Brain pericyte (primary cell): ENCODE data around the gene SLC37A1.

ENCODE experiments used
- DNase-seq: peaks from one replicate; pipeline ENCODE4 v3.0.0-alpha.2; 2012; ENCODE audit warnings: low read depth, low spot score

The SLC37A1 gene

GRCh38 chr21:42479582-42479981, 34.1 kb upstream of the SLC37A1 start:
- DNase-seq: no peak

GRCh38 chr21:42480736-42481135, 32.9 kb upstream of the SLC37A1 start:
- DNase-seq: no peak

GRCh38 chr21:42481169-42481568, 32.5 kb upstream of the SLC37A1 start:
- DNase-seq: no peak

DNA sequence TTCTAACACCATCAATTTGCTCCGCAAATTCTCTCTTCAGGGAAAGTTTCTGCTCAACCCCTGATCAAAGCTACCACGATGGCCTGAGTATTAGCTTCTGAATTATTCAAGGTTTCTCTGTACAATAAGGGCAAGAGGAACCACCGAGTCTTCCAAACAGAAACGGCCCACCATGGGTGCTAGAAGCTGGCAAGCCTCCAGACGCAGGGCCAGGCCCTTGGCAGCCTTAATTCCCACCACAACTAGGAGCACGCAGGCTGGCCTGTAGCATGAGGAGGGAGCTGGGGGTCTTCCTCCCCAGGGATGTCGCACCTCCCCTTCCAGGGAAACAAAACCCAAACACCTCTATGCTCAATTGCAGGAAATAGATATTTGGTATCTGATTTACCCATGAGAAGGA, 28.7 kb upstream of the SLC37A1 start:
- no peak for DNase-seq

- DNase-seq: no peak
Observed at GRCh38 chr21:42486072-42486471, 27.6 kb upstream of the SLC37A1 start.

- DNase-seq: no peak
Observed at GRCh38 chr21:42486531-42486930, 27.1 kb upstream of the SLC37A1 start.

DNA sequence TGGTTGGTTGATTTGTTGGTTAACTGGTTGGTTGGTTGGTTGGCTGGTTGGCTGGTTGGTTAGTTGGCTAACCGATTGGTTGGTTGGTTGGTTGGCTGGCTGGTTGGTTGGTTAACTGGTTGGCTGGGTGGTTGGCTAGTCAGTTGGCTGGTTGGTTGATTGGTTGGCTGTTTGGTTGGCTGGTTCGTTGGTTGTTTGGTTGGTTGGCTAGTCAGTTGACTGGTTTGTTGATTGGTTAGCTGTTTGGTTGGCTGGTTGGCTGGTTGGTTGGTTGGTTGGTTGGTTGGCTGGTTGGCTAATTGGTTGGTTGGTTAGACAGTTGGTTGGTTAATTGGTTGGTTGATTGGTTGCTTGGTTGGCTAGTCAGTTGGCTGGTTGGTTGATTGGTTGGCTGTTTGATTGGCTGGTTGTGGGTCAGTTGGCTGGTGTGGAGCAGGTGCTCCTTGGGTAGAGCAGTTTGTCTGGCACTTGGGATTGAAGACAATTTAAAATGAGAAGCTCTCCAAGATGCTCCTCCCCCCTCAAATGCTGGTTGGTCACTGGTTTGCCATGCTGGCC, 24.6 kb upstream of the SLC37A1 start:
- no peak for DNase-seq

GRCh38 chr21:42489991-42490390, 23.7 kb upstream of the SLC37A1 start:
- no peak for DNase-seq

- DNase-seq: no peak
Observed at GRCh38 chr21:42490720-42491119, 22.9 kb upstream of the SLC37A1 start.

DNA sequence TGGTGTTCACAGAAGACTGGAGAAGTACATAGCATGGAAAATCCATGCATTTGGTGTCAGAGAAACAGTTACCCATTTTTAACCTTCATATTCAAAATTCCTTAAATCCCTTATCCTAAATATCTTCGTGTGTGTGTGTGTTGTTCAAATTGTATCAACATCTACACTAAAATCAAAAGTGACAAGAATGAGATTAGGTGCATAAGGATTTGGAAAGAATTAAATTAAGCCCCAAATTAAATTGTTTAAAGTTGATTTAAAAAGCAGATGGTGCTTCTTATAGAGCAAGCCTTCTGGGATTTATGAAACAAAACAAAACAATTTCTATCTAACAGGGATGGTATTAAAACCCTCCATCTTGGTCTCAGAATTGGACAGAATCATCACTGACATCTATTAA, 22.3 kb upstream of the SLC37A1 start:
- DNase-seq: no peak

DNA sequence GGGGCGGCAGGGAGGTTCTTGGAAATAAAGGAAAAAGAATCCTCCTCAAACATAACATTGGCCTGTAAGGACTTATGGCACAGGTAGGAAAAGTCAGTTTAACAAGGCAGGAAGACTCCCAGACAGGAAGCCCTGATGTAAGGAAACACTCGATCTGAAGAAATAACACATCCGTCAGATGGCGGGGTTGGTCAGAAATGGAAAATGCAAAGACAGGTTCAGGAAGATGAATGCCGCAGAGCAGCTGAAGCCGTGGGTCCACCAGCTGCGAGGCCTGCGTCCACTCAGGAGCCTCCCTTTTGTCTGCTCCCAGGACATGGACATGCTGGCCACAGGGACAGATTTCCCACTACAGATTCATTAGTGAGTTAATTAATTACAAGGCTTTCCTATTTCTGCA, 21.5 kb upstream of the SLC37A1 start:
- no peak for DNase-seq

GRCh38 chr21:42493109-42494060, 20.3 kb upstream of the SLC37A1 start:
- no peak for DNase-seq

DNA sequence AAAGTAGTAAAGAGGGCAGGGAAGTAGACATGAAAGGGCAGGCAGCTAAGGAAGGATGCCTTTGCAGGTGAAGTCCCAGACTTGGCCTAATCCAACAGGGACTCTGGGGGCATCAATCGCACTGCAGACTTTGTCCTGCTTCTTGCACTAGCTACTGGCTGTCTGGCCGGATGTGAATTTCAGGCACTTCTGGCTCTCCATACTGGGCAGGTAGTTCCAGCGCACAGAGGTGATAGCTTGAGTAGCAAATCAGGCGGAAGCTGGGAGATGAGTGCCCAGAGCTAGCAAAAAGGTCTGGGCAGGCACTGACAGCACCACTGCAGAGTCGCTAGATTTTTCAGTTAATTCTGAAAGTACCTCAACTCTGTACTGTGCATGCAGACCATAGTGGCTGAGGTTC, 18.6 kb upstream of the SLC37A1 start:
- no peak for DNase-seq

- DNase-seq: no peak
Observed at GRCh38 chr21:42495765-42496119, 17.9 kb upstream of the SLC37A1 start.

- DNase-seq: peak; percentile 95
Observed at GRCh38 chr21:42496120-42496838, 17.4 kb upstream of the SLC37A1 start, which contains the start of gene RSPH1. RSPH1 (minus strand) TSS chr21:42496224; CDS start chr21:42496186, 38 bp downstream.

DNA sequence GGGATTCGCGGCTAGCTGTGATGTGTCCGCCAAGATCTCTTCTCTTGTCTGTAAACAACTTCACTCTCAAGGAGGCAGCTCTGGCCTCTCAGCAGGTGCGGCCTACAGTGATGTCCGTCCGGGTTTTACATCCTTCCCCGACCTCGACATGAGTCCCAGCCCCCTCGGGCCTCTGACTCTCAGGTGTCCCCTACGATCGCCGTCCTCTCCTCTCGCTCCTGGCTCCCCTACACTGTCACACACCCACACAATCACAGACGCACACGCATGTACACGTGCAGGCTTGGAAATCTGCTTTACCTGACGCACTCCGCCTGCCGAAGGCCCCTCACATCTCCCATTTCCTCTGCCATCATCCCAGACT, 16.8 kb upstream of the SLC37A1 start:
- no peak for DNase-seq

DNA sequence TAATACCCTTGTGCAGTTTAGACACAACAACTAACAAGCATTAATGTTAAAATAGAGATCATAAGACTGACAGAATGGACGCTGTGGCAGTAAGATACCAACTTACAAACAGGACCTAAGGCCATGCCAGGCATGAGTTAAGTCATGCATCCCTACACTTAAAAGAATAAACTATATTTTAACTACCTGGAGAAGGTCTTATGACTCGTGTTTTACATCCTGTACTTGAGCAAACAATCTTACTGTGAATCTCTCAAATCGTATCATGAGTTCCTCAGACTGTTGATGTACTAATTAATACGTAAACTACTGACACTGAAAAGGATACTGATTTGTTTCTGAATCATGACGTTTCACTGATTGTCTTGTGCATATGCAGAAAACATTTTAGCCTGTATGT, 15.6 kb upstream of the SLC37A1 start:
- DNase-seq: no peak

GRCh38 chr21:42499444-42500112, 14.1 kb upstream of the SLC37A1 start:
- no peak for DNase-seq

DNA sequence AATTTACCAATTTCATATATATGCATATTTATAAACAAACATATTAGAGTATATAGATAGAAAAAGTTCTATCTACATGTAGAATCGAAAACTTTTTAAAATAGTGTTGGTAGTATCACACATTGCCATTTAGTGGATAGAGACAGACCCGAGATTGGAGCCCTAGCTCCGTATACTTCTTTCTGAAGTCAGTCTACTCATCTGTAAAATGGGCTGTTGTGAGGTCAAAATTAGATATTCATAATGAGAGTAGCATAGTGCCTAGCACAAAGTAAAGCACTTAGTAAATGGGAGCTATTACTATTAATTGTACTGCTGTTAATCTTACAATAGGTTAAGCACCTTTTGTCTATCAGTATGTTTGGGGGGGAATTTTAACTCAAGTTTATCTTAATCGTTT, 13.4 kb upstream of the SLC37A1 start:
- no peak for DNase-seq

GRCh38 chr21:42500736-42501135, 12.9 kb upstream of the SLC37A1 start:
- DNase-seq: no peak

DNA sequence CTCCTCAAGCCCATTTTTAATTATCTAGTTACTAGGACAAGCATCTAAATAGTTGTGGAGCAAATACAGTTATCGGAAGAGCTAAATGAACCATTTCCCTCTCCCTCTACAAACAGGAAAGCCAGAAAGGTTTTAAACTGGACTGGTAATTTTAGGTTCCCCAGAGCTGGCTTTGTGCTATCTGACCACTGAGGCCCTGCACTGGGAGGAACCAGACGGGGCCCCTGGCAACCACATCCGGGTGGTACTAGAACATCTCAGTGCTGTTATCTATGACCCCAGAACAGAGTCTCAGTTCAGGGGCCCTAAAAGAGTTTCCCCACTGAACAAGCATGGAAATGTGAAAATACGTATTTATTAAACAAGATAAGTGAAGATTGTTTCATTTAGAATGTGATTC, 9.9 kb upstream of the SLC37A1 start:
- no peak for DNase-seq

DNA sequence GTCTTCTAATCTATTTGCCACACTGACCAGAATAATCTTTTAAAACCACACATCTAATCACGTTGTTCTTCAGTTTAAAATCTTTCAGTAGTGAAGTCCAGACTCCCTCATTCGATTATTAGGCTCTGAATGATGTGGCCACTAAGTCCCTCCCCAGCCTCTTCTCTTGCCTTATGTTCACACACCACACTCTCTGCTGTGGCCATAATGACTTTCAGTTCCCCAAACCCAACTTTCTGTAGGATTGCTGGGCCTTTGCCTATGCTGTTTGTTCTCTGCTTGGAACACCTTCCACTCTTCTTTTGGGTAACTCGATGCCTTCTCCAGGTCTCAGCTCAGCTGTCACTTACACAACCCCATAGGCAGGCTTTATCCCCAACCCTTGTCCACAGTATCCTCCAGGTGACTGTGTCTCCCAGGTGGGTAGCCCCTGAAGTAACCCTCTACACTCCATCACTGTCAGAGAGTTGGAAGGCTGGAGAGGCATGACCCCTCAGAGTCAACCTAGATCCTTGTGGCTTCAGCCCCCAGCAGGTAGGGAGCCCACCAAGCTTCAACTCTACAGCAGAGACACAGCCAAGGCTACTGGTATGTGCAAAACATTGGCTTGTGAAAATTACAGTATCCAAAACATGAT, 8.4 kb upstream of the SLC37A1 start:
- DNase-seq: no peak
